Neural crest cell (in vitro differentiated cells): ENCODE measurements around the gene PELO. TPM values are rescaled to one million over a fixed set of nuclear protein-coding genes. Genes with fewer than 3 reads are reported as not detected.
"Not testable (repeated sequence)": the region's sequence is repeated elsewhere in the genome, so short reads cannot be mapped to it uniquely, and the experiment has no call there.

Experiments
- DNase-seq: peaks from one replicate; pipeline ENCODE4 v3.0.0; 2021; ENCODE audit warnings: low read depth, mixed read lengths, low spot score
- H3K27ac Mint-ChIP-seq: one replicate; pipeline ENCODE4 v1.8.0; 2021; ENCODE audit warnings: mild to moderate bottlenecking, mixed read lengths; ENCODE audit not compliant: unreplicated experiment
- H3K27me3 Mint-ChIP-seq: 2 replicates; pipeline ENCODE4 v1.8.0; 2021; ENCODE audit warnings: low read depth, mild to moderate bottlenecking, mixed read lengths
- H3K36me3 Mint-ChIP-seq: 2 replicates; pipeline ENCODE4 v1.8.0; 2021; ENCODE audit warnings: low read depth, mild to moderate bottlenecking, mixed read lengths
- H3K4me1 Mint-ChIP-seq: 2 replicates; pipeline ENCODE4 v1.8.0; 2021; ENCODE audit warnings: mixed read lengths
- H3K4me3 Mint-ChIP-seq: one replicate; pipeline ENCODE4 v1.8.0; 2021; ENCODE audit warnings: mild to moderate bottlenecking, mixed read lengths
- H3K9me3 Mint-ChIP-seq: 2 replicates; pipeline ENCODE4 v1.8.0; 2021; ENCODE audit warnings: mixed read lengths
- CTCF ChIP-seq: fragments of 200-600 bp; sonication (generic); conservative IDR thresholded peaks from 2 replicates; pipeline ENCODE4 v1.5.0; 2021; ENCODE audit warnings: antibody characterized with exemption, mild to moderate bottlenecking
- total RNA-seq: library from RNA; stranded (reverse); gene quantifications from 2 replicates; pipeline ENCODE4 v1.2.1, GENCODE V29; 2021

The PELO gene
- total RNA-seq, 1 donor from 2014 or later = 11.8 TPM

GRCh38 chr5:52811067-52811749, 23.5 kb downstream of the PELO start:
- Mint-ChIP-seq H3K4me3 (no peak overlapping the region), H3K9me3 (no peaks in the 10 kb centered on the region), H3K27ac (no peak overlapping the region), H3K4me1 (no peaks in the 10 kb centered on the region), H3K36me3 (no peaks in the 10 kb centered on the region), H3K27me3 (no peaks in the 10 kb centered on the region)
- no peak for TF ChIP-seq CTCF
- DNase-seq = no peak

DNA sequence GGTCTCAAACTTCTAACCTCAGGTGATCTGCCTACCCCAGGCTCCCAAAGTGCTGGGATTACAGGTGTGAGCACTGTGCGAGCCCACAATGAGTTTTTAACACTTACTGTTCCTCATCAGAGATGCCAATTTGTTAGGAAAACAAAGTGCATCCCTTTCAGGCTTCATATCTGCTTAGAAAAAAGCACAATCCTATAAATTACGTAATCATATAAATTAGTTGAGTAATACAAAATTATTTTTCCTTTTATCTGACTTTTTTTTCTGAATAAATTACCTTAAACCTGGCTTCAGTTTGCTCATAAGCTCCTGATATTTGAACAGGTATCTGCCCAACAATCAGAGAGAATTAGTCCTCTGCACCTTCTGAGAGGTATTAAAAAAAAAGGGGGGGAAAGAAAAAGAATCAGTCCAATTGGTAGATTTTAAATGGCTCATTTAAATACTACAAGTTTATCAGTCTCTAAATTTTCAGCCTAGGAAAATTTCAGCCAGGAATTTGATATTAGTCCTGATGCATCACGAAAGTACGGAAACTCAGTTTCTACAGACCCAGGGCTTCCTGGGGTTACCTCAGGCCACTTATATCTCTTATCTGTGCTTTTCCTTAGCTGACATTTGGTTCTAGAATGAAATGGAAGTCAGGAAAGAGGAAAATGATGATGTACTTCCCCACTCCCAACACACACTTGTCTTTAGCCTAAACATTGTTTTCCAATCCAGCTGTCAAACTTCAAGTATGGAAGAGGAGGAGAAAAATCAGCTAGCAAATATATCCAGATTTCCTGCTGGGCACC, 26.8 kb downstream of the PELO start:
- DNase-seq = no peak
- Mint-ChIP-seq H3K27ac (no peak overlapping the region), H3K36me3 (no peaks in the 10 kb centered on the region), H3K9me3 (no peaks in the 10 kb centered on the region), H3K4me3 (no peak overlapping the region), H3K27me3 (no peaks in the 10 kb centered on the region), H3K4me1 (no peaks in the 10 kb centered on the region)
- no peak for TF ChIP-seq CTCF

DNA sequence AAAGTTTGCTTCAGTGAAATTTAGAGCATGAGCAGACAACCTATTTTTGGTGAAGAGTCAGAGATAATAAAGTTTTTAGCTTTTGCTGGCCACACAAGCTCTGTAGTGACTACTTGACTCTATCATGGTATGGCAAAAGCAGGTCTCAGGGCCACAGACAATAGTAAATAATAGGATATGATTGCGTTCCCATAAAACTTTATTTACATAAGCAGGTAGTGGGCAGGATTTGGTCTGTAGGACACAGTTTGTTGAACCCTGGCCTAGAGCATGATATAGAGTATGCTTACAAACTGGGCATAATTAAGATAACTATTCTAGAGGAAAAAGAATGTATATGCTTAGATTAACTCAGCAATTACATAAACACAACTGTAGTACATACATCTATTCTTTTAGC, 30.1 kb downstream of the PELO start:
- Mint-ChIP-seq H3K4me3 (no peak overlapping the region), H3K27ac (no peak overlapping the region), H3K9me3 (no peaks in the 10 kb centered on the region), H3K36me3 (no peaks in the 10 kb centered on the region), H3K4me1 (no peaks in the 10 kb centered on the region), H3K27me3 (no peaks in the 10 kb centered on the region)
- no peak for DNase-seq
- no peak for TF ChIP-seq CTCF

DNA sequence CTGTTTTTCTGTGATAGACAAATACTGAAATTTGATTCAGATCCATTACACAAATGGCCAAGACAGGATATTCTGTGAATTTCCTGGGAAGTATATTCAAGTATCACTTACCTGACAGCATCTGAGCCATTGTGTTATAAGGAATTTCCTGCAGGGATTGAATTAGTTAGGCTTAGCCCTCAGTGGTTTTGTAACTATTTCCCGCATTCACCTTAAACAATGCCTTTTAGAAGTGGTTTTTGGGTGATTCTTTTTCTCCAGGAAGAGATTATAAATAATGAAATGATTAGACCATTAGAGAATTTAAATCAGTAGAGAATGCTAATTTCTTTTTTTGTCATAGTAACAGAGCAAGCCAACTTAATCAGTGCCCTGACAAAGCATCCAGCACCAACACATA, 30.6 kb downstream of the PELO start:
- H3K9me3 Mint-ChIP-seq = no peaks in the 10 kb centered on the region
- DNase-seq = no peak
- H3K27ac Mint-ChIP-seq = no peak overlapping the region
- no peaks in the 10 kb centered on the region for H3K36me3 Mint-ChIP-seq
- H3K4me3 Mint-ChIP-seq = no peak overlapping the region
- H3K27me3 Mint-ChIP-seq = no peaks in the 10 kb centered on the region
- no peak for TF ChIP-seq CTCF
- H3K4me1 Mint-ChIP-seq = no peaks in the 10 kb centered on the region

DNA sequence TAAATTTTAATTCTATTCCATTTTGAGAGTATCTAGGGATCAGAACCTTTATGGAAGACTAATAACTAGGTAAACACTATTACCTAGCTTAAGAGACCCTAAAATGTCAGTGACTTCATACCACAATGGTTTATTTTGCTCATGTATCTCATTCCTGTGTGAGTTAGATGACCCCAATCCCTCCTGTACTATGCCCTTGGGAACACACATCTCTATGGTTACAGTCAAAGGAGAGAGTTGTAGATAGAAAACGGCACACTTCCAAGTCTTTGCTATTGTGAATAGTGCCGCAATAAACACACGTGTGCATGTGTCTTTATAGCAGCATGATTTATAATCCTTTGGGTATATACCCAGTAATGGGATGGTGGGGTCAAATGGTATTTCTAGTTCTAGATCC, 31.1 kb downstream of the PELO start:
- H3K4me1 Mint-ChIP-seq, H3K36me3 Mint-ChIP-seq, H3K4me3 Mint-ChIP-seq, H3K27me3 Mint-ChIP-seq, DNase-seq, H3K27ac Mint-ChIP-seq, H3K9me3 Mint-ChIP-seq: not testable (repeated sequence)

DNA sequence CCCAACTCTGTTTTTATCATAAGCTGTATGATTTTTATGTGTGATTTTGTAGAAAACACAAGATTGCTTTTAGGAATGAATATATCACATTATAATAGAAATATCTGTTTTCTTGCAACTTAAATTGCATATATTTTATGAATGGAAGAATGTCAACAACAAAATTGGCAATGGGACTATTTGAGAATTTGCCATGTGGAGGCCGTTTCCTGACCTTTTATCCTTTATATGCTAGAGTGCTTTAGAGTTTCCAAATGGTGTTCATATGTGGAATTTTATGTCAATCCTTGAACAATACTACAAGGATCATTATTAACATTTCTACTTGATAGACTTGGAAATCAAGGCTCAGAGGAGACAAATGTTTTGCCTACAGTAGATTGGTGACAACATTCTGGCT, 34.2 kb downstream of the PELO start:
- H3K4me1 Mint-ChIP-seq = peaks cover 8% of the 10 kb centered on the region
- H3K27me3 Mint-ChIP-seq = no peaks in the 10 kb centered on the region
- H3K9me3 Mint-ChIP-seq = no peaks in the 10 kb centered on the region
- no peak for DNase-seq
- H3K27ac Mint-ChIP-seq = no peak overlapping the region
- H3K4me3 Mint-ChIP-seq = no peak overlapping the region
- H3K36me3 Mint-ChIP-seq = no peaks in the 10 kb centered on the region
- no peak for TF ChIP-seq CTCF
